Mammary epithelial cell (primary cell): ENCODE measurements around the gene TRIM31.

Source experiments
- CTCF ChIP-seq, 2 donors: IDR thresholded peaks in 1 of 2; conservative IDR thresholded peaks in 1 of 2; 2 replicates each; pipeline ENCODE4 v1.5.1; 2011 to 2012; ENCODE audit warnings: inconsistent platforms in 2 of 2, low read length in 2 of 2, mild to moderate bottlenecking in 2 of 2, control low read depth in 1 of 2, low read depth in 1 of 2; ENCODE audit not compliant: insufficient read depth in 1 of 2; ENCODE audit errors: extremely low read depth in 1 of 2
- EZH2 ChIP-seq: IDR thresholded peaks from 2 replicates; pipeline ENCODE4 v1.6.1; 2012; ENCODE audit warnings: low read length, inconsistent platforms, borderline replicate concordance

- TF ChIP-seq CTCF (conservative IDR thresholded peaks at IDR 0.05 in 1 of 2, IDR thresholded peaks at IDR 0.05 in 1 of 2; ENCODE audit: extremely low read depth in 1 of 2, insufficient read depth in 1 of 2, low read depth in 1 of 2, low read length in 2 of 2) (no peak), EZH2 (no peak)
Measured at GRCh38 chr6:30150671-30151395, 37.9 kb upstream of the TRIM31 start.
